HG03439 (cell line): ENCODE results near the gene MEGF10.

Experiments
- ATAC-seq: cut with Tn5 transposase; IDR thresholded peaks from one replicate; pipeline ENCODE4 v1.9.1; 2021; ENCODE audit warnings: mild to moderate bottlenecking, moderate library complexity; ENCODE audit not compliant: unreplicated experiment

Gene MEGF10

DNA sequence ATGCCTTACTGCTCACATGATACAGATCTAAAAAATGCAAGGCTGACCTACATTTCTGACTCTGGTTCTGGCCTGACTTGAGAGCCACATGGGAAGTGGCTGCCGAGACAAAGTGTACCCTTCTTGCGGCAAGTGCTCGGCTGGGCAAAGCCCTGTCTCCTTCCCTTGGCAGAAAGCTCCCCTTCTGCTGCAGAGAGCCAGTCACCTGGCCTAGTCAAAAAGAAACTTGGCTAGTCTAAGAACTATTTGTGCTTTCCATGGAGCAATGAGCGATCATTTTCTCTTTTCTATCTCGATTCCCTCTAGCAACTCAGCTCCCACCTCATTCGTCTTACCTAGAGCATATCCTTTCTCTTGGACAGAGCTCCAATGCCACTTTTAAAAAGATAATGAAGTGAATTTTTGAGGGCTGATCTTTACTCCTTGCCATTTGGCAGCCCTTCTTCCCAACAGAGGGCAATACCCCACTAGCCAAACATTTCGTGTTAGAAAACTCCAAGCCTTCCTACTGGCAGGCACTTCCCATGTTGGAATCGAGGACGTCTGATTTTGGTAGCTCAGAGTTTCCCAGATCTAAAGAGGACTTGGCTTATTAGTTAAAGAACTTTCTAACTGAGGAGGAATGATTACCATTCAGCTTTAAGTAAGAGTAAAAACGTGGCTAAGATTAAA is 118.8 kb downstream of the MEGF10 start:
- no peak for ATAC-seq

DNA sequence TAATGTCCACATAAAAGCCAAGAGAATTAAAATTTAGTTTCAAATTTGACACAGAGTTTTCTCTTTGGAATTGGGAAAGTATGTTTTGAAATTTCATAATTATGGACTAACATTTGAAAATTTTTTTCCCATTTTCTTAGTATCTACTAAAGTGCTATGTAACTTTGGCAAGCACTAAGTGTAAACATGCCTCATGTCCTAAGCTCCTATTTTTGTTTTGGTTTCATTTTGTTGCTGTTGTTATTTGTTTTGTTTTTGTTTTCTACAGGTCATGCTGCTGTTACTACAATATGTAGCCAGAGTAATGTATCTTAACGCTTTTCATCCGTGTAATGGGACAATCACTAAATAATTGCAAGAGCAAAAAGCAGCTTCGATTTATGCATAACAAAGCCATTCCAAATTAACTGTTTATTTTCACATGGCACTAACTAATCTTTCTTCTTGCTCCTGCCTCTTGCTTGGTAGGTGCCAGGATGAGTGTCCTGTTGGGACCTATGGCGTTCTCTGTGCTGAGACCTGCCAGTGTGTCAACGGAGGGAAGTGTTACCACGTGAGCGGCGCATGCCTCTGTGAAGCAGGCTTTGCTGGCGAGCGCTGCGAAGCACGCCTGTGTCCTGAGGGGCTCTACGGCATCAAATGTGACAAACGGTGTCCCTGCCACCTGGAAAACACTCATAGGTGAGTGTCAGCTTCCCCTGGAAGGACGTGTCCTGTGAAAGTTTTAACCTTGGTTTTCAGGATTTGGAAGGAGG is 119.5 kb downstream of the MEGF10 start:
- ATAC-seq, result no peak

DNA sequence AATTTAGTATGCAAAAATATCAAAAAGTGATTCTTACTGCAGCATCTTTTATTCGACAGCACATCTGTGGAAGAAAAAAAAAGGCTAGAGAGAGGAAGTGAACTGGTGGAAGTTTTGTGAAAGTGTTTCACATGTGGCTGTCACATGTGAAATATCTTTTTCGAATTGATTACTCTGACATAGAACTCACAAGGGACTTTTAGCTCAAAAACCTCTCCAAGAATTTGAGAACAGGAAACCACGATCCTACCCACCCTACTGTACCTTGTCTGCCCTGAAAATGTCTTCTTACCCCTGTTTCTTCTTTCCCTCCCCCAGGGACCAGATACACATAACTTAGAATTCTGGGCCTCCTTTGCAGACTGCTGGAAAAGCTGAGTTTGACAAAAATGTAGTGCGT is 120.4 kb downstream of the MEGF10 start:
- ATAC-seq, result peak; percentile 59

DNA sequence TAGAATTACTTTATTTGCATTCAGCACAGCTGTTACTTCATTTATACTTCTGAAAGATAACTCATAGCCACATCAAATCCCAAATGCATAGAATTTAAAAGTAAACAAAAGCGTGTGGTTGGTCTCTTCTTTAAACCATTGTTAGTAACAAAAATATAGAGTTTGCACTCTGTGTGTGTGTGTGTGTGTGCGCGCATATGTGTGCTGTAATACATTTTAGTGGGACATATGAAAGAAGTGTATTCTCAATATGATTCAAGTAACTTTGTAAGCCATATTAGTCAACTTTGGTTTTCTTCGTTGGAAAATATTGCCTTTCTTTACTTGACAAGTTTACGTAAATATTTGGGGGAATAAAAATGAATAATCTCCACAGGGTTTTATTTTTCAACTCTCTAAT is 120.8 kb downstream of the MEGF10 start:
- ATAC-seq, result no peak

DNA sequence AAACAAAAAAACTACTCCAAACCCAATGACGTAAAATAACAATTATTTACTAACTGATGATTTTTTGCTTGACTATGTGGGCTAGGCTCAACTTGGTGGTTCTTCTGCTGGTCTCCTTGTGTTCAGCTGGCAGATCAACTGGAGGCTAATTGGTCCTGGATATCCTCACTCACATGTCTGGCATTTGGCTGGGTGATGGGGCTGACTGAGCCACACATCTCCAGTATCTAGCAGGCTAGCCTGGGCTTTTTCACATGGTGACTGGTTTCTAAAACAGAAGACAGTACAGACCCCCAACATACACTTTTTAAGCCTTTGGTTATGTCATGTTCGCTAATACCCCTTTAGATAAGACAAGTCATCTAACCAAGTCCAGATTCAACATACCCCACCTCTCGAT is 122.1 kb downstream of the MEGF10 start:
- ATAC-seq, result no peak

DNA sequence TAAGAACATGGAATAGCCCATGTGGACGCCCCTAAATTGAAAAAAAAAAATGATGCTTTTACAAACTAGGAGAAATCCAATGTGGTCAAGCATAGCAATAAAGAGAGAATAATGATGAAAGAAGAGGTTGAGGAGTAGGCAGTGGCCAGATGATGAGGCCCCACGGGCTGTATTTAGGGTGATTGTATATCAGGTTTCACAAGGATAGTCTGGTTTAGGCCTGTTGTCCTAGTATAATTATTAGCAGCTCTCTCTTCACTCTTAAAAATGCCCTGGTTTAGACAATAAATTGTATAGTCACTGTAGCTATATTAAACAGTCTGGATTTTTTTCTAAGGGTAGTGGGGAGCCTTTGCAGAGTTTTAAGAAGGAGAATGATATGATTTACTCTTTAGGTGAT is 124.4 kb downstream of the MEGF10 start:
- ATAC-seq, result no peak

DNA sequence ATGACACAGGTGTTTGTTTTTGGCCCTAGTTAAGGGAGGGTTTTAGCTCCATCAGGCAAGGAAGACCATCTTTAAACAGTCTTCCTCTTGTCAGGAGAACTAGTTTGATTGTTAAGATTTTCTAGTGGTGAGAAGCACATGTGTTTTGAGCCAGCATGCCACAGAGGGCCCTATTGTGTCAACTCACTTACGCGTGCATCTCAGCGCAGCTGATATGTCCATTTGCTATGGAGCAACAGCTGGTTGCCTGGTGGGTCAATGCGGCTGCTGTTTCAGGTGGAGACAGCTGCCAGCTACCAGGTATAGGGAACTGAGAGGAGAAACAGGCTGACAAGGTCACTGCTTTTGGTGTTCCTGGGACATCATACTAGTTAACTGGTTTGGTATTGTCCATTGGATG is 126.3 kb downstream of the MEGF10 start:
- no peak for ATAC-seq

DNA sequence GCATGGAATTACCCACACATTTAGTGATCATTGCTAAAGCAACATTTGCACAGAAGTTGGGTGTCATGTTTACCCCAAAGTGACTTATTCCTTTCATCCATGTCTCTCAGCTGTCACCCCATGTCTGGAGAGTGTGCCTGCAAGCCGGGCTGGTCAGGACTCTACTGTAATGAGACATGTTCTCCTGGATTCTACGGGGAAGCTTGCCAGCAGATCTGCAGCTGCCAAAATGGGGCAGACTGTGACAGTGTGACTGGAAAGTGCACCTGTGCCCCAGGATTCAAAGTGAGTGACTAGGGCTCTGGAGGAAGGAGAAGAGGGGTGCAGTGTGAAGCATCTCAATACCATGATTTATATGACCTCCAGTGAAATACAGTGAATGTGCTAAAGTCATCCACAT is 126.9 kb downstream of the MEGF10 start:
- no peak for ATAC-seq

DNA sequence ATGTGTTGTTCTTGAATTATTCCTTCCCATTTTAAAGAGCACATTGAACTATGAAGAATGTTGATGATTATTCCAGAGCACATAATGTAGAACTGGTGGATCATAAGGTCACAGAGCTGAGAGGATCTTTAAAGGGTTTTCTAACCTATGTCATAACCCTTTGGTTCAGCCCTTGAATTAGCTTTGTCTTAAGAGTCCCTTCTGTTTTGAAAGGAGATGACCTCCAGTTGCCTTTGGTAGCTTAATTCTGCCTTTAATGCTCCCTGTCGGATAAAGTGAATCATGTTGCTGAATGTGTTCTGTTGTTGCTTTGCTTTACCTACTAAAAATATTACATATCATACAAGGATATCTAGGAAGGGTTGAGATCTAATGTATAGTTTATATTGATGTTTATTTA is 127.8 kb downstream of the MEGF10 start:
- no peak for ATAC-seq

DNA sequence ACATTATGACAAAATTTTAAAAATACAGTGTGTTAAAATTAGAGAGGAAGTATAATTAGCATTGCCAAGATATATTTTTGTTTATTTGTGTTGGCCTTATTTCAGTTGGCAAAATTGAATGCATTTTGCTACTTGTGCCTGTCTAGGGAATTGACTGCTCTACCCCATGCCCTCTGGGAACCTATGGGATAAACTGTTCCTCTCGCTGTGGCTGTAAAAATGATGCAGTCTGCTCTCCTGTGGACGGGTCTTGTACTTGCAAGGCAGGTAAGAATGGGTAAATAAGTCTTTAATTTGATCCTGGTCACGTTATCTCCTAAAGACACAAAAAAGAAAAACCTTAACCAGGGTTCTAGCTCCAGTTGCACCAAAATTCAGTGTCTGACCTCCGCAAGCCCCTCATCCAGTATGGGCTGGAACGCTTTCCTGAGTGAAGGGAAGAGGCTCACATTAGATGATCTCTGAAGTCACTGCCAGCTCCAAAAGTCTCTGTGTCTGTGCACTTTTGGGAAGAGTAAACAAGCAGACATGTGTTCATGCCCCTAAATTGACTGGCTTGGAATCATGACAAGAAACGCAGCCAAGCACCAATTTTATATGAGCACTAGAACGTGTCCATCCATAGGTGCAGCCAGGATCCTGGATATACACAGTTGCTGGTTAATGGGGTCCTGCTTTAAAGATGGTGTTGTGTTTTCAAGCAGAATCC is 128.5 kb downstream of the MEGF10 start:
- no peak for ATAC-seq

DNA sequence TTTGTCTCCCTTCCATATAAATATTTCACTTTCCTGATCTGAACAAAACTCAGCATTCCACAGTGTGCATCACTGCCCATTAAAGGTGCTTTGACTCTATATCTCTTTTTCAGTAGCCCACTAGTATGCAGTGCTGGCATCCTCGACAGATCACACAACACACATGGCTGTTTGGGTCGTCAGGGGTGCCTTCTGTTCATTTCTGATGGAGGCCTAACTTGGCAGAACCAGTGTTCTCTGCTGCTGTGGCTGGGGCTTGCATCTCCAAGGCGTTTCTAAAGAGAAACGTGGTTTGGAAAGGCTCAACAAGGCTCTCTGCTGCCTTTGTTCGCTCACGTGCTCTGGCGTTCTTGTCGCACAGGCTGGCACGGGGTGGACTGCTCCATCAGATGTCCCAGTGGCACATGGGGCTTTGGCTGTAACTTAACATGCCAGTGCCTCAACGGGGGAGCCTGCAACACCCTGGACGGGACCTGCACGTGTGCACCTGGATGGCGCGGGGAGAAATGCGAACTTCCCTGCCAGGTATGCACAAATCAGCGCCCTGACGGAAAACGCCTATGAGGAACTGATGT is 129.2 kb downstream of the MEGF10 start:
- ATAC-seq, result no peak

DNA sequence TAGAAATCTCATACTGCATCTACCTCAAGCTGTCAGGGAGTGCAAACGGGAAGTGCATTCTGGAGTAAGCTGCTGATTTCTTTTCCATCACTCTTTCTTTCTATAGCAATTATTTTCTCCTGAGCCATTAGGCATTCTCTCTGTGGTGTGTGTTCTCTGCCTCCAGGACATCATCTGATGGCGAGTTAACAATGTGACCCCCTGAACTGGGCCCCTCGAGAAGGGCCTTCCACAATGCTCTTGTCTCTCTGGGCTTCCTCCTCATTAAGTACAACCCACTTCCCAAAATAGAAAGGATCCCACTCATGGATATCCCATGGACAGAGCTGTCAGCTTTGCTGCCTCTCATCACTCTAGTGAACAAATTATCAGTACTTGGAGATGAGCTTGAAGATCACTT is 130.2 kb downstream of the MEGF10 start:
- ATAC-seq, result no peak

DNA sequence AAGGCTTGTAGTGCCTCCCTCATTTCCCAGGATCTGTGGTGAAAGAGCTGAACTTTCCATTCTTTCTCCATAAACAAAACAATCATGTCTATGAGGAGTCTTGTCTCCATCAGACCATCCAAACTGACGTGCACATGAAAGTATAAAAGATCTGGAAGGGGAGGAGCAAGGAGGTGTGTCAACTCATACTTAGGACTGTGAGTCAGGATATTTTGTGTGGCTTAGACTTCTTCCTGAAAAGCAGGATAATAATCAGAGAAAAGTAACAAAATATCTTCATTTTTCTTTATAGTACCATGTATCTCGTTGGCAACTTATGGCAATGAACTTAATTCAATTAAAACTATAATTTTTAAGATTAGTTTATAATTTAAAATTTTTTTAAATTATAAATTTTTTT is 130.9 kb downstream of the MEGF10 start:
- ATAC-seq, result no peak

DNA sequence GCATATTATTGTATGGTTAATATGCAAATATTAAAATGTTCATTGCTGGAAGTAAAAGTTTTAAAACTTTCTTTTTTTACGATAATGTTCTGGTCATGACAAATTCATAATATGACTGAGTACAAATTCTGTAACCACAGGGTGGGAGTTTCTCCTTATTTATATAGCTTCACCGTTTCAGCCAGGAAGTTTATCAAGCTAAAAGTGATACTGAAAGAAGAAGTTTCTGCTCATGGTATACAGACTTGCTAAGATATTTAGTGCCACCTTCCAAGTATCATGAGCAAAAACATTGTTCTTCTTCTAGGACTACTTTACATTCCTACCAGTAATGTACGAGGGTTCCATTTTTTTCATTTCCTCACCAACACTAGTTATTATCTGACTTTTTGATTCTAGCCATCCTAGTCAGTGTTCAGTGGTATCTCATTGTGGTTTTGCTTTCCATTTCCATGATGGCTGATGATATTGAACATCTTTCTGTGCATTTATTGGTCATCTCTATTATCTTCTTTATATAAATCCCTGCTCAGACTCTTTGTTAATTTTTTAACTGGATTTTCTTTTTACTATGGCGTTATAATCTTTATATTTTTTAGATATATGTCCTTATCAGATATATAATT is 132.7 kb downstream of the MEGF10 start:
- ATAC-seq, result no peak

DNA sequence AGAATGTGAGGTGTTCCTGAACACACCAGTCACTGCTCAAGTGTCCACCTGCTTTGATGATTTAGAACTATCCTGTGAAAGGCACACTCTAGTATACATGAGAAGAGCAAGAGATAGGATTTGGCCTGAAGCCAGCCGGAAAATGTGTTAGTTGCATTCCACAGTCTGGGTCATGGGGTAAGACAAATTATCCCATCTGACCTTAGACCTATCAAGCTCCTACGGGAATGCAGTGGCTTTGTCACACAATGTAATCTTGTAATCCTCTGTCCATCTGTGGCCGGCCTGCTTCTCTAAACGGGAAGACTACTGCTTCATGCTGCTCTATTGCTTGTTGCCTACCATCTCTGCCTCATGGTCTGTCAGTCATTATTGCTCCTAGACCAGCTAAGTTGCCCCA is 134.4 kb downstream of the MEGF10 start:
- ATAC-seq, result no peak

DNA sequence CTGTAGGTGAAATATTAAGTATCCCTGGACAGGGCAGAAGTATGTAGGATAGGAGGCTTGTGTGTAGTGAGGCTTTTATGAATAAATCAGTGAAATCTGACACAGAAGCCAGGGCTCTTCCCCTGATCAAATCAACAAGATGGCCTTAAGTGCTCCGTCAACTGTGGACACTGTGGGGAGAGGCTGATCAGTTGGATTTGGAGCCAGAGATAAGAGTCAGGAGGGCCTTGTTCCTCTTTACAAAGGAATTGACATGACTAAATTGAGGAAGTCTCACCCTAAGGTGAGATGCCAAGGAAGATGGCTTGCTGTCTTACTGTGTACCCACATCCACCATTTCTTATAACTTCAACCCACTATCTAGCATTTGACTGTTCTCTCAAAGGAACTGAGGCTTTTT is 135.3 kb downstream of the MEGF10 start:
- no peak for ATAC-seq

DNA sequence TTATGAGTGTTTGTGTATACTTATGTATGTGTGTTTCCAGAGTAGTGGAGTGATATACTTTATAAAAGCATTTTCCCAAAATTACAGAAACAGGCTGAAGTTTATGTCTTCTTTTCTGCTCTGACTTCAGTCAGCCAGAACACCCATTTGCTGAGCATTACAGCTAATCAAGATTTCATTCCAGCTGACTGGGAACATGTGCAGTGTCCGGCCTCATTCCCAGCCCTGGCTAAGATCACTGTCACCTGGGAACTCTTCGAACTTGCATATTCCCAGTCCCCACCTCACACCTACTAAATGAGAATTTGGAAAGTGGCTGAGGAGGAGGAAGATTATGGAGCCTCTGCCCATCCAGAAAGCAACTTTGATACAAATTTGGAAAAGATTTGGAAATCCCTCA is 136.1 kb downstream of the MEGF10 start:
- no peak for ATAC-seq

DNA sequence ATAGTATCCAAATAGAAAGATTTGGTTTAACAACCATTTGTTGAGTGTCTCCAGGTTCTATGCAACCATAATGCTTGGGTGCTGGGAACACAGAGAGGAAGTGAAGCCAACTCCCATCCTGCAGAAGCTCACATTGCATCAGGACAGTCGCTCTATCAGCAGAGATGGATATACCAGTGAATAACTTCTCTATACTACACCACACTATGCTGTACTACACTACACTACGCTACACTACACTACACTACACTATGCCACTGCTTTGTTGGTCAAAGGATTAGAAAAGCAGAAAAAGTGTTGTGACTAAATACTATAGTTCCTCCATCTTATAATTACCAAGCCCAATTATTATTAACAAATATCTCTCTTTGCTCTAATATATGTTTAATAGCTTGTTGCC is 137.7 kb downstream of the MEGF10 start:
- ATAC-seq, result no peak

DNA sequence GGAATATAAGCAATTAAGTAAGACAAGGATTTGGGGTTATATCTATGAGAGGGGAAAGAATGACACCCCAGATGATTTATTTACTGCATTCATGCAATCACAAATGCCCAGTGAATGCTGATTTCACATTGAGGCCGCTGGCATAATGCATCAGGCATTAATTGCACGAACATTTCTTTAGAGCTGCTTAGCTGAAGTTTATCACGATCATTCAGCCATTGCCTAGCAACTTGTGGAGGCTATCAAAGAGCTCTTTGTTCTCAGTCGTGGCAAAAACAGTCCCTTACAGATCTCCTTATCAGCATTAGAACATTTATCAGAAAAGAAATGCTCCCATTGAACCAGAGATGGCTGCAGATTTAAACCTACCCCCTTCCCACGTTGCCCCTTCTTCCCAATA is 138.2 kb downstream of the MEGF10 start:
- no peak for ATAC-seq

DNA sequence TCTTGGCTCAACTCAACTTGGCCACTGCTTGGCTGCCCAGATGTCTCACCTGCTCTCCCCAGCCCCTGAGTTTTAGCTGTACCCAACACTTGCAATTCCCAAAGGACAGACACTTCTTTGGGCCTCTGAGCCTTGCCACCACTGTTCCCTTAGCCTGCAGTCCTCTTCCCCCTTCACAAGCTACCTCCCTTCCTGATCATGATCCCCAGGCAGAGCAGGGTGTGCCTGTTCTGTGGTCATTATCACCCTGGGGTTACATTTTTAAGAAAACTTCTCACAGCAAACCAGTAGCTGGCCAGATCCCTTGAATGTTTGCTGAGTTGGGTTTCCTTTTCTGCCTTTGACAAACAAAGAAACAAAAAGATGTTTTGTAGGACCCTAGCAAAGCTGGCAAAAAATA is 139.3 kb downstream of the MEGF10 start:
- ATAC-seq, result no peak

DNA sequence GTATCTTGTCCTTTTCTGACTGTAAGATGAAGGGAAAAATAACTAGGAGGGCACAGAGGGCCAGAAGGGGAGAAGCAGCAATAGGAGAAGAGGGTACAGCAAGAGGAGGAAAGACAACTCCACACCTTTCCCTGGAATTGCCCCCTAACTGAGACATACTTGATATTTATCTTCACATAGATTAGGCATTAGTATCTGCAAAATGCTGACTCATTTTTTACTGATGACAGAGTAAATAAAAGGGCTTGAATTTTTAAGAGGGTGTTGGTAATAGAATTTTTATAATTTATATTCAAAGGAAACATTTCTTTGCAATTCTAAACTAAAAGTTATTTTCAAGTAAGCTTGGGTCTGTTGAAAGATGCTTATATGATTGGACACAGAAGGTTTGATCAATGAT is 140.0 kb downstream of the MEGF10 start:
- ATAC-seq, result no peak
